Measurements from ENCODE around the gene HNRNPU. TPM values are rescaled to one million over a fixed set of nuclear protein-coding genes. Genes with fewer than 3 reads are reported as not detected.
"Not testable (repeated sequence)": the region's sequence is repeated elsewhere in the genome, so short reads cannot be mapped to it uniquely, and the experiment has no call there.

HNRNPU gene
- total RNA-seq, 3 donors from 2014 or later = 606 to 649 (median 640) TPM

DNA sequence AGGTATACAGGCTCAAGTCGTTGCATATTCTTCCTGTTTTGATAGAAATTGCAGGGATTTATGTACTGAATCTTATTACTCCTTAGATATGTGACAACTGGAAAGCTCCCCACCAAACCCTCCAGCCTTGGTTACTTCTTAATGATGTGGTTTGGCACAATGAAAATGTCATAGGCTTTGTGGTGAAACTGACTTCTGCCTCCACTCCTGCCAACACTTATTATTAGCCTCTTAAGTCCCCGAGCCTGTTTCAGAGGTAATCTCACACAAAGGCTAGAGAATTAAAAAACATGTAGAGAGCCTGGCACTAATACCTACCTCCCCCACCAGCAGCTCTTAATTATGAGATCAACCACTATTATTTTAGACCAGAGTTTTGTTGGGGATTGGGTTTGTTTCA is 24.7 kb downstream of the HNRNPU start:
- no peaks in the 10 kb centered on the region for H3K27me3 Mint-ChIP-seq (ENCODE audit: low read depth)
- no peaks in the 10 kb centered on the region for H3K9me3 Mint-ChIP-seq
- no peak overlapping the region for H3K4me3 Mint-ChIP-seq
- ATAC-seq = no peak
- DNase-seq = no peak
- H3K4me1 Mint-ChIP-seq (ENCODE audit: low read depth) = peaks cover 60% of the 10 kb centered on the region
- peaks cover 57% of the 10 kb centered on the region for H3K36me3 Mint-ChIP-seq (ENCODE audit: insufficient read depth)

DNA sequence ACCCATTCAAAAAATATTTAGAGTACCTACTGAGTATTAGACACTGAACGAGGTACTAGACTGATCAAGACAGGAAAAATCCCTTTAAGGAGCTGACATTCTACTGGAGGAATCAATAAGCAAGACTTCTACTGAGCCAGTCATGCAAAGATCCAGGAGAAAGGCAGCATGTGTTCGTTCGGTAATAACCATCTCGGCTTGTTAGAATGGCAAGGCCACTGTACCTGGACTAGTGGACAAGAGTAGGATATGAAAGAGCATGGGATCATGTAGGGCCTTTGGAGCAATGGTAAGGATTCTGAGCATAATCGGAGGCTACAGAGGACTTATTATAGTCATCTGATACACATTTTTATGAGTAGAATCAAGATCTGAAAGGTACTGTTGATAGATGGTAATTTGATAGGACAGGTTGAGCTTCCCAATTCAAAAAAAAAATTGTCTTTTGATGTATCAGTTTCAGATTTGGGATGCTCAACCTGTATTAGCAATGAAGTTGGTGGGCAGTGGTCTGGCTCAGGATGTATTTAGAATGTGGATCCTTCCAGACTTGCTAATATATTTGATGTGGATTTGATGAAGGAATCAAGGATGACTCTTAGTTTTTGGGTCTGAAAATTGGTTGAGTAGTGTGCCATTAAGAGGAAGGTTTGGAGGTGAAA is 26.6 kb downstream of the HNRNPU start:
- H3K4me3 Mint-ChIP-seq = peak overlapping the region; percentile 95

DNA sequence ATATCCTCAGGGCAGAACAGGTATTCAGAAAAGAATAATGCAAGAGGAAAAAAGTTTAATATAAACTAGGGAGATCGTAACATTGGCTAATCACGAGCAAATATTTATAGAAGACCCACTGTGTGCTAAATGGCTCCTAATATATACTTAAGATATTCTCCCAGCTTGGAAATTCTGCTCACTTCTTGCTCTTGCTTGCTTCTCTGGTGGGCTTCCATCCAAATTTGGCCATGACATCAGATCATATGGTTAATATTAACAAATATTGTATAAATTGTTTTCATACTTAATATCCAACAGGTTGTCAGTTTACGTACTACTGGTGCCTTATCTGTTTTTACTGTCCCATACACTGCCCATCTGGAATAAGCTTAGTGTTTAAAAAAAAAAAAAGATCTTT is 27.8 kb downstream of the HNRNPU start:
- Mint-ChIP-seq H3K9me3 (no peaks in the 10 kb centered on the region), H3K4me3 (peak overlapping the region; percentile 95), H3K27me3 (ENCODE audit: low read depth) (no peaks in the 10 kb centered on the region), H3K36me3 (ENCODE audit: insufficient read depth) (peaks cover 45% of the 10 kb centered on the region), H3K4me1 (ENCODE audit: low read depth) (peaks cover 51% of the 10 kb centered on the region)
- DNase-seq = no peak
- no peak for ATAC-seq

More for the DNA sequence above, 26.6 kb downstream of the HNRNPU start:
- Mint-ChIP-seq H3K9me3 (no peaks in the 10 kb centered on the region), H3K4me1 (ENCODE audit: low read depth) (peaks cover 54% of the 10 kb centered on the region), H3K36me3 (ENCODE audit: insufficient read depth) (peaks cover 51% of the 10 kb centered on the region), H3K27me3 (ENCODE audit: low read depth) (no peaks in the 10 kb centered on the region)
- DNase-seq (no peak), ATAC-seq (no peak)

DNA sequence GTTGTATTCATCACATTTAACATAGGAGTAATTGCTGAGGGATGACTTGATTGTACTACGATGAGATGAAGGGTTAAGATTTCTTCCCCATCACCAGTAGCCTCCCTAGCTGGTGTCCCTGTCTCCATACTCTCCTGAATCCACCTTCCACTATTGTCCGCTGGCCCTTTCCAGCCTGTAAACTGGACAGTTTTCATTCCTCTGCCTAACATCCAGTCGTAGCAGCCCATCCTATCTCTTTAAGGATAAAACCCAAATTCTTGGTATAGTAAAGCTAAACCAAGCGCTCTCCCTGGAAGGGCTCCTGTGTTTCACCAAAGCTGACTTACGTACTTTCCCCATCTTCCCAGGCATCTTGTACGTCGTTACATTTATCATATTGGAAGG is 28.2 kb downstream of the HNRNPU start:
- ATAC-seq = no peak
- H3K4me1 Mint-ChIP-seq (ENCODE audit: low read depth) = peaks cover 47% of the 10 kb centered on the region
- H3K9me3 Mint-ChIP-seq = no peaks in the 10 kb centered on the region
- DNase-seq = no peak
- H3K27me3 Mint-ChIP-seq (ENCODE audit: low read depth) = no peaks in the 10 kb centered on the region
- H3K4me3 Mint-ChIP-seq = peak overlapping the region; percentile 95
- H3K36me3 Mint-ChIP-seq (ENCODE audit: insufficient read depth) = peaks cover 41% of the 10 kb centered on the region

DNA sequence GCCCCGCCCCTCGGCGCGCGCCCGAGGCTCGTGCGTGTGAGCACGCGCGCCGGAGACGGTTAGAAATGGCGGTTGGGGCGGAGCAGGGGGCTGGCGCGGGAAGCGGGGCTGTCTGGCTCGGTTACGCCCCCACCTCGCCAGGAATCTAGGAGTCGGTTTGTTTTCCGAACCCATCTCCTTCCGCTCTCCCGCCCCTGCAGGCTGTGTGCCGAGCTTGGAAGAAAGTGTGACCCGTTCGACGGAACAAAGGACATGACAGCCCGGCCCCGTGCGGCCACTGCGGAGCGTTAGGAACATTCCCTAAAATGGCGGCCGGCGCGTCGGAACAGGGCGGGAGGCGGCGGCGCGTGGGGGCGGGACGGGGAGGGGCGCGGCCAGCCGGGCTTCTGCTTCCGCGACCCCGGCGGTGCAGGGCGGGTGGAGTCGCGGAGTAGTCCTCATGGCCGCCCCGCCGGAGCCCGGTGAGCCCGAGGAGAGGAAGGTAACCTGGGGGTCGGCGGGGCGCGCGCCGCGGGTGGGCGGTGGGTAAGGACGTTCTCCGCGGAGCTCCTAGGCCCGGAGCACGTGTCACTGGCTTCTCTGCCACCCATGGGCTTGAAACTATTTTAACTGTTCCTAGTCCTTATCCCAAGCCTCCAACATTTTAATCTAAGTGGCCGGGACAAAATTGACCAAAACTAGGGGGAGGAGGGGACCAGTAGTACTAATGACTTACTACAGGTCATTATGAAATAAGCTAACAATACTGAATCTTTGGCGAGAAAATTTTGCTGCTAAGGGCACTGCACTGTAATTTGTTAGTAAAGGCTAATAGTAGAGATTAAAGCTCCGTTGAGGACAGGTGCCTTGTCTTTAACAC is 28.8 kb downstream of the HNRNPU start, which contains the start of gene COX20:
Gene COX20 (plus strand): TSS at position 383 of the 859 bp plus-strand sequence. CDS start 57 bp downstream, at position 440.
- H3K4me3 Mint-ChIP-seq = peak within 1 kb of the TSS; percentile 95
- peaks cover 41% of the 10 kb centered on the region for H3K4me1 Mint-ChIP-seq (ENCODE audit: low read depth)
- ATAC-seq (peak; percentile 71 to 74), DNase-seq (peak; percentile 84)
- H3K9me3 Mint-ChIP-seq = no peaks in the 10 kb centered on the region
- peaks cover 36% of the 10 kb centered on the region for H3K36me3 Mint-ChIP-seq (ENCODE audit: insufficient read depth)
- no peaks in the 10 kb centered on the region for H3K27me3 Mint-ChIP-seq (ENCODE audit: low read depth)

DNA sequence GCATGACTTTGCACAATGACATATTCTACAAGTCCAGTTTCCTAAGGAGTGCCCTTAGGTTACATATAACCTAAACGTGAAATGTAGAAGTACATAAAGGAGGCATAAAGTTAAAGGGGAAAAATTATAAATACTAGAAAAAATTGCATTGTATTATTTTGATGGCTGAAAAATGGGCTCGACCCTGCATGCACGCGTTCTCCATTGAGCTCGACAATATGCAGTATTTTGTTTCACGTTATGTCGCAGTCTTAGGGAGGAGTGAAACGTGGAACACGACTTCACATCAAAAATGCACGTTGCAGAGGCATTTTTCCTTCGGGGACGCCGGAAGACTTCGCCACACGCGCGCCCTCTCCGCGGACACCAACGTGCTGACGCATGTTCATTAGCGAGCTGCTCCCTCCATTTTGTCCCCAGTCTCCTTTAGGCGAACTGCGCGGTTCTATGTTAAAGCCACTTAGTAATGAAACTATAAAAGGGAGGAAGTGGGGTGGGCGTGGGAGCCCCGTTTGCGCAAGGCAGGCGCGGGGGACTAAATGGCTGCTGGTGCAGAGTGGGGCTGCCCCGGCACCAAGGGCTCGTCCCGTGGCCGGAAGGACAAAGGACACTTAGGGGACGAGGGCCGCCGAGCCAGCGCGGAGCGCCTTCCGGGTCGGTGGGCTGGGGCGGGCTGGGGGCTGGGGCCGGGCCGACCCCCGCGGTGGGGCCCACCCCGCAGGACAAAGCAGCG is 29.6 kb downstream of the HNRNPU start:
- peaks cover 29% of the 10 kb centered on the region for H3K36me3 Mint-ChIP-seq (ENCODE audit: insufficient read depth)
- no peaks in the 10 kb centered on the region for H3K9me3 Mint-ChIP-seq
- peak; percentile 72 to 75 for ATAC-seq
- peak; percentile 84 for DNase-seq
- H3K4me1 Mint-ChIP-seq (ENCODE audit: low read depth) = peaks cover 37% of the 10 kb centered on the region
- H3K27me3 Mint-ChIP-seq (ENCODE audit: low read depth) = no peaks in the 10 kb centered on the region
- peak overlapping the region; percentile 95 for H3K4me3 Mint-ChIP-seq

DNA sequence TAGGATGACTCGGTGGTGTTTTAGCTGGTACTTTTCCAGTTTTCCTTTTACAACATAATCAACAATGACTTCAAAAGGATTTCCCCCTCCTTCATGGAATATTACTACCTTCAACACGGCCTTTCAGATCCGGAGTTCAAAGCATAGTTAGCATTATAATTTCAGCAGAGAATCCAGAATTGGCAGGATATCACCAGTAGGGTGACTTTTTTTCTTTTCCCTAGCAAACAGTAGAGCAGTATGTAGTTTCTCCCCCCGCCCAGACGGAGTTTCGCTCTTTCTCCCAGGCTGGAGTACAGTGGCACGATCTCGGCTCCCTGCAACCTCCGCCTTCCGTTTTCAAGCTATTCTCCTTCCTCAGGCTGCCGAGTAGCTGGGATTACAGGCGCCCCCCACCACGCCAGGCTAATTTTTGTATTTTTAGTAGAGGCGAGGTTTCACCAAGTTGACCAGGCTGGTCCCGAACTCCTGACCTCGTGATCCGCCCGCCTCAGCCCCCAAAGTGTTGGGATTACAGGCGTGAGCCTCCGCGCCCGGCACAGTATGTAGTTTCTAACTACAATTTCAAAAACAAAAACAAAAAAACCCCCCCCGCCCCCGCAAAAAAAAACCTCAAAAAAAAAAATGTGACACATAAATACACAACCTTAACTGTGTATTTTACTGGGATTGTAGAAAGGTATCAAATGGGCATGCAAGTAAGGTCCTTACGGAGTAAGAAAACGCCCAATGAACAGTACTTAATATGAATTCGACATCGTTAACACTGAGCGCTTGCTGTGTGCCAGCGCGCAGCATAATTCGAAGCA is 30.4 kb downstream of the HNRNPU start:
- H3K4me1 Mint-ChIP-seq (ENCODE audit: low read depth) = peaks cover 33% of the 10 kb centered on the region
- H3K27me3 Mint-ChIP-seq (ENCODE audit: low read depth) = no peaks in the 10 kb centered on the region
- DNase-seq (peak; percentile 36), ATAC-seq (peak; percentile 1 to 8)
- peaks cover 21% of the 10 kb centered on the region for H3K36me3 Mint-ChIP-seq (ENCODE audit: insufficient read depth)
- H3K4me3 Mint-ChIP-seq = peak overlapping the region; percentile 95
- no peaks in the 10 kb centered on the region for H3K9me3 Mint-ChIP-seq

DNA sequence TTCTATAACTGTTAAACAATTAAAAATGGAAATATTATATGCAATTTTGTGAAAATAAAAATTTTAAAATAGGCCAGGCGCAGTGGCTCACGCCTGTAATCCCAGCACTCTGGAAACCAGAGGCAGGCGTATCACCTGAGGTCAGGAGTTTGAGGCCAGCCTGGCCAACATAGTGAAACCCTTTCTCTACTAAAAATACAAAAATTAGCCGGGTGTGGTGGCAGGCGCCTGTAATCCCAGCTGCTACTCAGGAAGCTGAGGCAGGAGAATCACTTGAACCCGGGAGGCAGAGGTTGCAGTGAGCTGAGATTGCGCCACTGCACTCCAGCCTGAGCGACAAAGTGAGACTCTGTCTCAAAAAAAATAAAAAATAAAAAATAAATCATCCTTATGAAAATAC is 31.1 kb downstream of the HNRNPU start:
- Mint-ChIP-seq H3K4me3 (peak overlapping the region; percentile 95), H3K36me3 (ENCODE audit: insufficient read depth) (peaks cover 17% of the 10 kb centered on the region), H3K4me1 (ENCODE audit: low read depth) (peaks cover 26% of the 10 kb centered on the region)
- DNase-seq; H3K27me3 Mint-ChIP-seq (ENCODE audit: low read depth); ATAC-seq; H3K9me3 Mint-ChIP-seq: not testable (repeated sequence)

DNA sequence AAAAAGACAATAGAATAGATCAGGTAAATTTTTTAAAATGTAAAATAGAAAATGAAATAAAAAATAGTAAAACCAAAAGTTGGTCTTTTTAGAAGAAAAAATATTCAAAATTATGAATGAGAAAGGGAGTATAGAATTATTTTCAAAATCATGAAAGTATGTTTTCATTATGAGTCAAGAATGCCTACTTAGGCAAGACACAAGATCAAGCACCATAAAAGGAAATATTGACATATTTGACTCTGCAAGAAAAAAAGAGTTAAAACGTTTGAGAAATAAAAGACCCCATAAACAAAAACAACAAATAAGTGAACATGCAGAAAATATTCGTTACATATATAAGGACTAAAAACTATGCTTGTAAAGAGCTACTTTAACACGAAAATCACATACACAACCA is 33.7 kb downstream of the HNRNPU start:
- Mint-ChIP-seq H3K36me3 (ENCODE audit: insufficient read depth) (no peaks in the 10 kb centered on the region), H3K4me1 (ENCODE audit: low read depth) (peaks cover 8% of the 10 kb centered on the region), H3K27me3 (ENCODE audit: low read depth) (no peaks in the 10 kb centered on the region), H3K4me3 (no peak overlapping the region), H3K9me3 (no peaks in the 10 kb centered on the region)
- DNase-seq (no peak), ATAC-seq (no peak)

DNA sequence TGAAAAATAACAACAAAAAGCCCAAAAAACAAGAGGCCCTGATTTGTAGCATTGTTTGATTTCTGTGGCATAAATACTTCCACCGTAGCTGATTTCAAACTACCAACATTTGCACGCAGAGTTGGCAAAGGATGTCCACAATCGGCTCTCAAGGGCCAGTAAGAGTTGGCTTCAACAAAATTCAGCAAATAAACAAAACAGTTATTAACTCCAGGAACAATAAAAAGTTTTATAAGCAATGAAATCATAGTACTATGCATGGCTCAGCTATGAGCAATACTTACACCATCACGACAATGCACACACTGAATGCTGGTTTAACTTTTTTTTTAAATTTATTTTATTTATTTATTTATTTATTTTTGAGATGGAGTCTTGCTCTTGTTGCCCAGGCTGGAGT is 37.6 kb downstream of the HNRNPU start:
- H3K4me3 Mint-ChIP-seq = no peak overlapping the region
- no peak for DNase-seq
- H3K4me1 Mint-ChIP-seq (ENCODE audit: low read depth) = peaks cover 2% of the 10 kb centered on the region
- H3K36me3 Mint-ChIP-seq (ENCODE audit: insufficient read depth) = no peaks in the 10 kb centered on the region
- ATAC-seq = no peak
- H3K27me3 Mint-ChIP-seq (ENCODE audit: low read depth) = peaks cover 6% of the 10 kb centered on the region
- no peaks in the 10 kb centered on the region for H3K9me3 Mint-ChIP-seq

DNA sequence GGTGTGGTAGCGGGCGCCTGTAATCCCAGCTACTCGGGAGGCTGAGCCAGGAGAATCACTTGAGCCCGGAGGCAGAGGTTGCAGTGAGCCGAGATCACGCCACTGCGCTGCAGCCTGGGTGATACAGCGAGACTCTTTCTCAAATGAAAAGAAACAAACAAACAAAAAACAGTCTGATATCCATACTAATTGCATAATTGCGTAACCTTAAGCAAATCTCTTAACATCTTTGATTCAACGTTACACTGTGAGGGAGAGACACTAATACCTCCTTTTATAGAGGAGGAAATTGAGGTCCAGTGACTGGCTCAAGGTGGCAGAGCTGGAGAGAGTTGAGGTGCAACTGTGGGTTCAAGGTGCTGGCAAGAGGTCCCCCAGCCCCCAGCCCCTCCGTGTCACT is 41.5 kb downstream of the HNRNPU start:
- Mint-ChIP-seq H3K9me3 (no peaks in the 10 kb centered on the region), H3K4me1 (ENCODE audit: low read depth) (no peaks in the 10 kb centered on the region), H3K27me3 (ENCODE audit: low read depth) (peaks cover 6% of the 10 kb centered on the region), H3K36me3 (ENCODE audit: insufficient read depth) (no peaks in the 10 kb centered on the region), H3K4me3 (no peak overlapping the region)
- no peak for ATAC-seq
- DNase-seq = no peak

DNA sequence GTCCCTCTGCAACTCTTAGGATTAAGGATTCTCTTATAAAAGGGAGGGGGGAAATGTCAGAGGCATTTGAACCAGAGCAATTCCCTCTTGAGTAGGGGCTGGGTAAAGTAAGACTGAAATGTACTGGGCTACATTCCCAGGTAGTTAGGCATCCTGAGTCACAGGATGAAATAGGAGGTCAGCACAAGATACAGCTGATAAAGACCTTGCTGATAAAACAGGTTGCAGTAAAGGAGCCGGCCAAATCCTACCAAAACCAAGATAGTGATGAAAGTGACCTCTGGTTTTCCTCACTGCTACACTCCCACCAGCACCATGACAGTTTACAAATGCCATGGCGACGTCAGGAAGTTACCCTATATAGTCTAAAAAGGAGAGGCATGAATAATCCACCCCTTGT is 43.2 kb downstream of the HNRNPU start:
- Mint-ChIP-seq H3K9me3 (no peaks in the 10 kb centered on the region), H3K36me3 (ENCODE audit: insufficient read depth) (no peaks in the 10 kb centered on the region), H3K4me3 (no peak overlapping the region), H3K27me3 (ENCODE audit: low read depth) (peaks cover 10% of the 10 kb centered on the region), H3K4me1 (ENCODE audit: low read depth) (no peaks in the 10 kb centered on the region)
- ATAC-seq (no peak), DNase-seq (no peak)

DNA sequence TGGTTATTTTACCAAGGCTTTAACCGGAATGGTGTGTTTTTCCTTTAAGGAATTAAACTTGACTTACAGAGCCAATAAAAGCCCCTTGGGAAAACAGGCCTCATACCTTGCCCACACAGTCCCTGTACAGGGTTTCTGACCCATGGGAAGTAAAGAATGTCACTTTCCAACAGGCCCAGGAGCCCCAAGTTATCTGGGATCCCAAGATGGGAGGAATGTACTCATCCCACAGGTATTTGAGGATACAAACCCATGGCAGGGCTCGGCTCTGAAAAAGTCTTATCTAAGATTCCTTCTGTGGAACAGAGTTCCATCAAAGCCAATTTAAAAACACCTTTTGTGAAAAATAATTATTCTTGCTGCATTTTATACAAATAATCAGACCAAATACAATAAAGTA is 44.2 kb downstream of the HNRNPU start:
- DNase-seq = no peak
- no peaks in the 10 kb centered on the region for H3K36me3 Mint-ChIP-seq (ENCODE audit: insufficient read depth)
- H3K4me3 Mint-ChIP-seq = no peak overlapping the region
- H3K27me3 Mint-ChIP-seq (ENCODE audit: low read depth) = peaks cover 17% of the 10 kb centered on the region
- H3K9me3 Mint-ChIP-seq = no peaks in the 10 kb centered on the region
- peaks cover 6% of the 10 kb centered on the region for H3K4me1 Mint-ChIP-seq (ENCODE audit: low read depth)
- ATAC-seq = no peak
